Measurements from ENCODE around the gene SEMA6D.

SEMA6D gene

DNA sequence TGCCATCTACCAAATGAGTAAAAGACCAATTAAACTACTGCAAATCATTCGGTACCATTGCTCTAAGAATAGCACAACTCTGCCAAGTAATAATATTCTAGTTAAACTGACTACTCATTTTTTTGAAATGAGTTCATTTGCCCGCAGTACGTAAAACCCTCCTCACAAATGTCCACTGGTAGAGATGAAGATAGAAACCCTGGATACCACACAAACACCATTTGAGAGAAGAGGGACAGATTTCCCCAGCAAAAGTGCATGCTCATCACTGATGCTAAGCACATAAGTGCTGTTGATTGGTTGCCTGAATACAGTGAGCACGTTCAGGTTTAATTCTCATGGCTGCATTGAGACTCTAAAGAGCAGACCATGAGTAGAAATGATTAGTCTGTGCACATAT lies 34.6 kb upstream of the SEMA6D start:
- no peak overlapping the region for H3K27ac ChIP-seq
- no peak for TF ChIP-seq CTCF (conservative IDR thresholded peaks at IDR 0.05)
- no peak for TF ChIP-seq ZFX (IDR thresholded peaks at IDR 0.05)

DNA sequence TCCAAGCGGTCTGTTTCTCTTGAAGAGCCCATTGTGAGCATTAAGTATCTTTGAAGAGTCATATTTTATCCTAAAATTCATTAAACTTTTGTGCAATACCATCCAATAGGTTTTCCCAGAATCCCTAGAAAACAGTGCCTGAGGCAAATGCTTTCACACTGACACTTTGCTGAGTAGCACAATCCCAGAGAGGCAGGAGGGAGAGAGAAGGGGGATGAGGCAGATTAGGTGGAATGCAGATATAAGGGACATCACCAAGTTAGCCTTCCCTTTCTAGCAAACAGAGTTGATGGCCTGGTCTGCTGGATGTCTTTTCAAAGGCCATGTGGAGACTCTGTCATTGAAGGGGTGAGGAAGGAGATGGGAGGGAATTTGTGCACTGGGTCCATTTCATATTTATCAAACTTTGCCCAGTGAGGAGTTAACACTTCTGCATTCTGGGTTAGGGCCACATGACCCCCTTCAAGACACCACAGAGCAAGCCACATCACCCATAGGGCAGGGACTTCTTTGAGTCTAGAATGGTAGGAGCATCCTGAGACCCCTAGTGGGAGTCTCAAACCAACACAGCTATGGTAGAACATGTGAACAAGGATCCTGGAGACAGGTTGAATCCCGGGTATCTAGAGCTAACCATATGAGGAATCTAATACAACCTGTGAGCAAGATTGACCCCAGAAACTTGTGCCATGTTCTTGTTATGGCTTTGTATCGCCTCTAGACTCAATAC lies 32.0 kb upstream of the SEMA6D start:
- TF ChIP-seq CTCF (conservative IDR thresholded peaks at IDR 0.05), result no peak; the same call in 1 of the 2 replicates
- TF ChIP-seq ZFX (IDR thresholded peaks at IDR 0.05), result no peak
- H3K27ac ChIP-seq, result no peak overlapping the region

- no peak overlapping the region for H3K27ac ChIP-seq
Observed at GRCh38 chr15:47688573-47689086, 28.7 kb upstream of the SEMA6D start.

DNA sequence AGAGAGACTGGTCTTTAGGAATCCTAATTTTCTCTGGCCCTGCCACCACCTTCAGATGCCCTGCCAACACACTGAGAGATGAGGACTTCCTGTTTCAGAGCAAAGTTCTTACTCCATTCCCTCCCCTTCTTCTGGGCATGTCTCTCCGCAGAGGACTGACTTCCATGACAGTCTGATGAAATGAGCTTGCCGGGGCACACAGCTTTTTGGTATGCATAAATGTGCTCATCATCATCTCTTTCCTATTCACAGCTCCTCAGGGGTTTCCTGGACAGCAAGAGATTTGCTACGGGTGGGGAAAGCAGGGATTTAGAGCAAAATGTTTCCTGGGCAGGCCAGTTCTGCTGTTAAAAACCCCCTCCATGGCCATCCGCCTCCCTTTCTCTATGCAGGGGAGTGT lies 27.6 kb upstream of the SEMA6D start:
- no peak overlapping the region for H3K27ac ChIP-seq
- TF ChIP-seq CTCF (conservative IDR thresholded peaks at IDR 0.05) (no peak), ZFX (IDR thresholded peaks at IDR 0.05) (no peak)

More at GRCh38 chr15:47688573-47689086, 28.7 kb upstream of the SEMA6D start:
- TF ChIP-seq CTCF (conservative IDR thresholded peaks at IDR 0.05) (no peak), ZFX (IDR thresholded peaks at IDR 0.05) (no peak)

- TF ChIP-seq ZFX (IDR thresholded peaks at IDR 0.05) (no peak), CTCF (conservative IDR thresholded peaks at IDR 0.05) (no peak)
- H3K27ac ChIP-seq, result no peak overlapping the region
Observed at GRCh38 chr15:47691882-47692281, 25.4 kb upstream of the SEMA6D start.

DNA sequence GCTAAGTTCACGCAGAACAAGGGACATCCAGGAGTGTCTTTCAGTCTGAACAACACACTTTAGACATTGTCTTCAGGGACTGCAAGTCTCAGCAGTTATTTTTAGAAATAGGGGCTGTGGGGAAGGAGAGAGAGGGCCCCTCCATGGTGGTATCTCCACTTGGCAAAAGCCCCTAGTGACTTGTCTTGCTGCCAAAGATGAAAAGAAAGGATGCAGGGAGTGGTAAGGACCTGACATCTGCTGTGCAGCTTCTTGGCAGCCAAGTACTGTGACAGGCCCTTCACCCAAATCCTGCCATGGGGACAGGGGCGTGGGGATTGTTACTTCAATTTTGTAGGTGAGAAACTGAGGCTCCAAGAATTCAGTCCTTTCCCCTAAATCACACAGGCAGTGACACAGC lies 21.0 kb upstream of the SEMA6D start:
- no peak overlapping the region for H3K27ac ChIP-seq
- TF ChIP-seq ZFX (IDR thresholded peaks at IDR 0.05), result no peak

DNA sequence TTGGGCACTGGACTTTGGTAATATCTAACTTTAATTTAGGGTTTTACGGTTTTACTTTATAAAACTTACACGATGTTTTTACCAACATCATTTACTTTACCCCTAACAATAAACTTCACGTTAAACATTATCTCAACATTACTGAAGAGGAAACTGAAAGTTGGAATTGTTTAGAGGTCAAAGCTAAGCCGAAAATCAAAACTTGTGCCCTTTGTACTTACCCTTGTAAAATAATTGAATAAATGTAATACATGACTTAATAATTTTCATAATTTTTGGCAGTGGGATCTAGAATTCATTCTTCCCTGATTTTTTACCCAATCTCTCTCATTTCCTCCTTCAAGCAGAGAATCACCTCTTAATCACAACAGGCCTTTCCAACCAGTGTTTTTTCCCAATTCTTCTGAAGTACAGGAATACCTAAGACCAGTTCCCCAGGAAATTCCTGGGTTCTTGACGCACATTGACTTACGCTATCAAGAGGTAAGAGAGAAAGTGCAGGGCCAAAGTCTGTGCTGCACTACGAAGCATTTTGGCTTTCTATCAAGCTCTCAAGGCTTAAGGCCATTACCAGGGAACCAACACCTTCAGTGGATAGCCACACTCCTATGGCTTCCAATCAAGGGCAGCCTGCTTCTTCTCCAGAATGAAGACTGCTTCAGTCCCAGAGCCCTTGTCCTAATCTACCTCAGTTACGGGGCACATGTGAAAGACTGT lies 11.9 kb upstream of the SEMA6D start:
- no peak for TF ChIP-seq CTCF (conservative IDR thresholded peaks at IDR 0.05)
- no peak for TF ChIP-seq ZFX (IDR thresholded peaks at IDR 0.05)
- H3K27ac ChIP-seq, result no peak overlapping the region

All from C4-2B (cell line).